GM21576 (cell line): Measurements from ENCODE around the gene SLC9A9.

ENCODE experiments used
- ATAC-seq: cut with Tn5 transposase; IDR thresholded peaks from one replicate; pipeline ENCODE4 v1.9.1; 2021; ENCODE audit warnings: mild to moderate bottlenecking, moderate library complexity; ENCODE audit not compliant: unreplicated experiment

The SLC9A9 gene

GRCh38 chr3:143567823-143568222 is 280.4 kb downstream of the SLC9A9 start:
- no peak for ATAC-seq

GRCh38 chr3:143565951-143566350 is 282.3 kb downstream of the SLC9A9 start:
- no peak for ATAC-seq

GRCh38 chr3:143563786-143564185 is 284.5 kb downstream of the SLC9A9 start:
- ATAC-seq, result no peak

- ATAC-seq, result no peak
Observed at GRCh38 chr3:143562789-143563188, 285.5 kb downstream of the SLC9A9 start.

- ATAC-seq, result no peak
Observed at GRCh38 chr3:143559296-143559695, 289.0 kb downstream of the SLC9A9 start.

GRCh38 chr3:143552851-143553250 is 295.4 kb downstream of the SLC9A9 start:
- no peak for ATAC-seq

- no peak for ATAC-seq
Observed at GRCh38 chr3:143551761-143552160, 296.5 kb downstream of the SLC9A9 start.

GRCh38 chr3:143548861-143549497 is 299.3 kb downstream of the SLC9A9 start:
- no peak for ATAC-seq

- ATAC-seq, result no peak
Observed at GRCh38 chr3:143548393-143548792, 299.9 kb downstream of the SLC9A9 start.

- no peak for ATAC-seq
Observed at GRCh38 chr3:143538577-143538981, 309.7 kb downstream of the SLC9A9 start.

- no peak for ATAC-seq
Observed at GRCh38 chr3:143538061-143538460, 310.2 kb downstream of the SLC9A9 start.

- ATAC-seq, result no peak
Observed at GRCh38 chr3:143536817-143537535, 311.3 kb downstream of the SLC9A9 start.

- peak; percentile 93 for ATAC-seq
Observed at GRCh38 chr3:143535994-143536784, 312.1 kb downstream of the SLC9A9 start.

GRCh38 chr3:143533391-143533790 is 314.9 kb downstream of the SLC9A9 start:
- no peak for ATAC-seq

GRCh38 chr3:143532091-143532490 is 316.2 kb downstream of the SLC9A9 start:
- no peak for ATAC-seq

- ATAC-seq, result no peak
Observed at GRCh38 chr3:143531101-143531500, 317.2 kb downstream of the SLC9A9 start.

- ATAC-seq, result no peak
Observed at GRCh38 chr3:143529798-143530197, 318.5 kb downstream of the SLC9A9 start.

GRCh38 chr3:143529018-143529478 is 319.2 kb downstream of the SLC9A9 start:
- peak; percentile 93 for ATAC-seq

GRCh38 chr3:143526011-143526545 is 322.2 kb downstream of the SLC9A9 start:
- ATAC-seq, result no peak

- no peak for ATAC-seq
Observed at GRCh38 chr3:143525408-143525807, 322.9 kb downstream of the SLC9A9 start.

GRCh38 chr3:143521803-143522202 is 326.5 kb downstream of the SLC9A9 start:
- no peak for ATAC-seq
